ENCODE results near the gene EIF4EBP2. TPM values are rescaled to one million over a fixed set of nuclear protein-coding genes. Genes with fewer than 3 reads are reported as not detected.

EIF4EBP2 gene
- total RNA-seq, 1 donor from 2014 or later: 47.4 TPM

GRCh38 chr10:70404787-70405036 is 767 bp downstream of the EIF4EBP2 start:
- Histone ChIP-seq H3K9me3 (no peaks in the 10 kb centered on the region), H3K4me1 (peaks cover 38% of the 10 kb centered on the region), H3K27me3 (no peaks in the 10 kb centered on the region), H3K4me3 (peak overlapping the region; percentile 75 to 94), H3K36me3 (no peaks in the 10 kb centered on the region), H3K27ac (peak overlapping the region; percentile 95)
- intact Hi-C loops (cut with DNase I): no loop called here
- TF ChIP-seq POLR2AphosphoS5 (IDR thresholded peaks at IDR 0.05; ENCODE audit: insufficient read depth in 1 of 2, low read depth in 1 of 2) (no peak), CTCF (IDR thresholded peaks at IDR 0.05) (no peak), POLR2A (IDR thresholded peaks at IDR 0.05) (no peak)
- DNase-seq (ENCODE audit: extremely low spot score in 2 of 2): no peak

- Histone ChIP-seq H3K4me3 (peak overlapping the region; percentile 75 to 94), H3K9me3 (no peaks in the 10 kb centered on the region), H3K4me1 (peaks cover 44% of the 10 kb centered on the region), H3K36me3 (no peaks in the 10 kb centered on the region), H3K27ac (peak overlapping the region; percentile 95), H3K27me3 (no peaks in the 10 kb centered on the region)
- intact Hi-C loops (cut with DNase I): no loop called here
- DNase-seq (ENCODE audit: extremely low spot score in 2 of 2): peak in 1 of 2 donors; percentile 98
- TF ChIP-seq POLR2AphosphoS5 (IDR thresholded peaks at IDR 0.05; ENCODE audit: insufficient read depth in 1 of 2, low read depth in 1 of 2) (peak; percentile 50 to 95), CTCF (IDR thresholded peaks at IDR 0.05) (no peak), POLR2A (IDR thresholded peaks at IDR 0.05) (peak in 1 of 2 donors; percentile 52)
Measured at GRCh38 chr10:70405037-70405824, 1.3 kb downstream of the EIF4EBP2 start.

- no peak overlapping the region for H3K27ac ChIP-seq
- intact Hi-C loops (cut with DNase I): no loop called here
Measured at GRCh38 chr10:70409772-70410171, 5.8 kb downstream of the EIF4EBP2 start.

GRCh38 chr10:70410608-70411007 is 6.7 kb downstream of the EIF4EBP2 start:
- Histone ChIP-seq H3K9me3 (no peaks in the 10 kb centered on the region), H3K4me1 (peaks cover 66% of the 10 kb centered on the region), H3K27me3 (no peaks in the 10 kb centered on the region), H3K27ac (no peak overlapping the region), H3K36me3 (no peaks in the 10 kb centered on the region), H3K4me3 (no peak overlapping the region)
- intact Hi-C loops (cut with DNase I): no loop called here
- TF ChIP-seq CTCF (IDR thresholded peaks at IDR 0.05): no peak
- TF ChIP-seq POLR2AphosphoS5 (IDR thresholded peaks at IDR 0.05; ENCODE audit: insufficient read depth in 1 of 2, low read depth in 1 of 2): no peak
- no peak for TF ChIP-seq POLR2A (IDR thresholded peaks at IDR 0.05)
- no peak for DNase-seq (ENCODE audit: extremely low spot score in 2 of 2)

More at GRCh38 chr10:70409772-70410171, 5.8 kb downstream of the EIF4EBP2 start:
- Histone ChIP-seq H3K4me3 (no peak overlapping the region), H3K9me3 (no peaks in the 10 kb centered on the region), H3K36me3 (no peaks in the 10 kb centered on the region), H3K4me1 (peaks cover 66% of the 10 kb centered on the region), H3K27me3 (no peaks in the 10 kb centered on the region)
- TF ChIP-seq POLR2A (IDR thresholded peaks at IDR 0.05) (no peak), POLR2AphosphoS5 (IDR thresholded peaks at IDR 0.05; ENCODE audit: insufficient read depth in 1 of 2, low read depth in 1 of 2) (no peak), CTCF (IDR thresholded peaks at IDR 0.05) (no peak)
- DNase-seq (ENCODE audit: extremely low spot score in 2 of 2): no peak

GRCh38 chr10:70412356-70412755 is 8.4 kb downstream of the EIF4EBP2 start:
- H3K4me1 ChIP-seq: peaks cover 50% of the 10 kb centered on the region
- TF ChIP-seq CTCF (IDR thresholded peaks at IDR 0.05): no peak
- TF ChIP-seq POLR2A (IDR thresholded peaks at IDR 0.05): no peak
- no peak for TF ChIP-seq POLR2AphosphoS5 (IDR thresholded peaks at IDR 0.05; ENCODE audit: insufficient read depth in 1 of 2, low read depth in 1 of 2)
- no peak overlapping the region for H3K27ac ChIP-seq

More at GRCh38 chr10:70412356-70412755, 8.4 kb downstream of the EIF4EBP2 start:
- intact Hi-C loops (cut with DNase I): no loop called here
- no peak for DNase-seq (ENCODE audit: extremely low spot score in 2 of 2)
- H3K27me3 ChIP-seq: no peaks in the 10 kb centered on the region
- H3K9me3 ChIP-seq: no peaks in the 10 kb centered on the region
- H3K36me3 ChIP-seq: no peaks in the 10 kb centered on the region
- no peak overlapping the region for H3K4me3 ChIP-seq
